ENCODE measurements around the gene PDP2.

The PDP2 gene

DNA sequence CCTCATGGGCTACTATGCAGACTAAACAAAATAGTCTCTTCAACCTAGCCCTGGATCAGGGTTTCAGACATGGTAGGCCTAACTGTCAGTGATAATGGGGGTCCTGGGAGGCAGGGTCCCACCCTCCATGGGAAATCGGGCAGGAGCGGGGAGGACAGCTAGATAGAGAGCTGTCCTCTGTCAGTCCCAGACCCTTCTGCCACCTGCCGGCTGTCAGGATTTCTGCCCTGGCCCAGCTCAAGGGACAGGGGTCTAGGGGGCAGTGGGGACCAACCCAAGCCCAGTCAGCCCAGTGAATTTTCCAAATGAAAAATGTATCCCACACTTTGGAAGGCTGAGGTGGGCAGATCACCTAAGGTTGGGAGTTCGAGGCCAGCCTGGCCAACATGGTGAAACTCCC, 30.8 kb upstream of the PDP2 start:
- no peak overlapping the region for H2AFZ ChIP-seq (ENCODE audit: low read depth, low read length)
- no peak for TF ChIP-seq EZH2 (IDR thresholded peaks at IDR 0.05; ENCODE audit: borderline replicate concordance, low read depth, low read length, severe bottlenecking)
- TF ChIP-seq, protein P1, sequence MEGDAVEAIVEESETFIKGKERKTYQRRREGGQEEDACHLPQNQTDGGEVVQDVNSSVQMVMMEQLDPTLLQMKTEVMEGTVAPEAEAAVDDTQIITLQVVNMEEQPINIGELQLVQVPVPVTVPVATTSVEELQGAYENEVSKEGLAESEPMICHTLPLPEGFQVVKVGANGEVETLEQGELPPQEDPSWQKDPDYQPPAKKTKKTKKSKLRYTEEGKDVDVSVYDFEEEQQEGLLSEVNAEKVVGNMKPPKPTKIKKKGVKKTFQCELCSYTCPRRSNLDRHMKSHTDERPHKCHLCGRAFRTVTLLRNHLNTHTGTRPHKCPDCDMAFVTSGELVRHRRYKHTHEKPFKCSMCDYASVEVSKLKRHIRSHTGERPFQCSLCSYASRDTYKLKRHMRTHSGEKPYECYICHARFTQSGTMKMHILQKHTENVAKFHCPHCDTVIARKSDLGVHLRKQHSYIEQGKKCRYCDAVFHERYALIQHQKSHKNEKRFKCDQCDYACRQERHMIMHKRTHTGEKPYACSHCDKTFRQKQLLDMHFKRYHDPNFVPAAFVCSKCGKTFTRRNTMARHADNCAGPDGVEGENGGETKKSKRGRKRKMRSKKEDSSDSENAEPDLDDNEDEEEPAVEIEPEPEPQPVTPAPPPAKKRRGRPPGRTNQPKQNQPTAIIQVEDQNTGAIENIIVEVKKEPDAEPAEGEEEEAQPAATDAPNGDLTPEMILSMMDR (IDR thresholded peaks at IDR 0.05; ENCODE audit: borderline replicate concordance, extremely low read depth, low read length, poor library complexity, severe bottlenecking), result no peak
- H3K9me3 ChIP-seq (ENCODE audit: insufficient read depth, low read length, severe bottlenecking), result no peaks in the 10 kb centered on the region
- no peak overlapping the region for H3K4me3 ChIP-seq (ENCODE audit: low read depth in 1 of 2, low read length in 2 of 2)
- H3K9ac ChIP-seq (ENCODE audit: low read depth, low read length), result no peak overlapping the region
- H3K79me2 ChIP-seq (ENCODE audit: insufficient read depth, low read length), result no peaks in the 10 kb centered on the region
- DNase-seq (no peak), ATAC-seq (ENCODE audit: insufficient read depth, low read depth) (no peak)
- no peak overlapping the region for H3K4me2 ChIP-seq (ENCODE audit: insufficient read depth, low read length)
- no peaks in the 10 kb centered on the region for H3K4me1 ChIP-seq (ENCODE audit: insufficient read depth, low read length)
- H3K27me3 ChIP-seq (ENCODE audit: insufficient read depth, low read length, poor library complexity), result no peaks in the 10 kb centered on the region
- no peak overlapping the region for H3K27ac ChIP-seq (ENCODE audit: low read length)
- H3K36me3 ChIP-seq (ENCODE audit: insufficient read depth, low read length), result no peaks in the 10 kb centered on the region
- no peaks in the 10 kb centered on the region; the same call in 1 of the 2 replicates for H4K20me1 ChIP-seq (ENCODE audit: insufficient read depth, low read length)

- H3K27me3 ChIP-seq (ENCODE audit: insufficient read depth, low read length, poor library complexity), result no peaks in the 10 kb centered on the region
Observed at GRCh38 chr16:66850115-66850815, 30.1 kb upstream of the PDP2 start.

GRCh38 chr16:66851166-66851964, 28.9 kb upstream of the PDP2 start:
- H3K9ac ChIP-seq (ENCODE audit: low read depth, low read length), result no peak overlapping the region
- H3K36me3 ChIP-seq (ENCODE audit: insufficient read depth, low read length), result no peaks in the 10 kb centered on the region
- no peaks in the 10 kb centered on the region for H3K9me3 ChIP-seq (ENCODE audit: insufficient read depth, low read length, severe bottlenecking)
- DNase-seq (no peak), ATAC-seq (ENCODE audit: insufficient read depth, low read depth) (no peak)
- TF ChIP-seq, protein P1 (IDR thresholded peaks at IDR 0.05; ENCODE audit: borderline replicate concordance, extremely low read depth, low read length, poor library complexity, severe bottlenecking), result no peak
- no peak for TF ChIP-seq EZH2 (IDR thresholded peaks at IDR 0.05; ENCODE audit: borderline replicate concordance, low read depth, low read length, severe bottlenecking)
- H3K79me2 ChIP-seq (ENCODE audit: insufficient read depth, low read length), result no peaks in the 10 kb centered on the region
- H3K27ac ChIP-seq (ENCODE audit: low read length), result no peak overlapping the region
- no peak overlapping the region for H3K4me3 ChIP-seq (ENCODE audit: low read depth in 1 of 2, low read length in 2 of 2)
- H3K4me1 ChIP-seq (ENCODE audit: insufficient read depth, low read length), result no peaks in the 10 kb centered on the region
- H3K4me2 ChIP-seq (ENCODE audit: insufficient read depth, low read length), result no peak overlapping the region
- no peak overlapping the region for H2AFZ ChIP-seq (ENCODE audit: low read depth, low read length)
- H3K27me3 ChIP-seq (ENCODE audit: insufficient read depth, low read length, poor library complexity), result no peaks in the 10 kb centered on the region
- H4K20me1 ChIP-seq (ENCODE audit: insufficient read depth, low read length), result no peaks in the 10 kb centered on the region; the same call in 1 of the 2 replicates

More at GRCh38 chr16:66850115-66850815, 30.1 kb upstream of the PDP2 start:
- no peaks in the 10 kb centered on the region for H3K36me3 ChIP-seq (ENCODE audit: insufficient read depth, low read length)
- H3K9ac ChIP-seq (ENCODE audit: low read depth, low read length), result no peak overlapping the region
- no peak overlapping the region for H3K4me3 ChIP-seq (ENCODE audit: low read depth in 1 of 2, low read length in 2 of 2)
- H3K27ac ChIP-seq (ENCODE audit: low read length), result no peak overlapping the region
- DNase-seq (no peak), ATAC-seq (ENCODE audit: insufficient read depth, low read depth) (no peak)
- no peak for TF ChIP-seq EZH2 (IDR thresholded peaks at IDR 0.05; ENCODE audit: borderline replicate concordance, low read depth, low read length, severe bottlenecking)
- TF ChIP-seq, protein P1 (IDR thresholded peaks at IDR 0.05; ENCODE audit: borderline replicate concordance, extremely low read depth, low read length, poor library complexity, severe bottlenecking), result no peak
- H2AFZ ChIP-seq (ENCODE audit: low read depth, low read length), result no peak overlapping the region
- no peaks in the 10 kb centered on the region for H3K79me2 ChIP-seq (ENCODE audit: insufficient read depth, low read length)
- no peaks in the 10 kb centered on the region for H3K9me3 ChIP-seq (ENCODE audit: insufficient read depth, low read length, severe bottlenecking)
- H3K4me1 ChIP-seq (ENCODE audit: insufficient read depth, low read length), result no peaks in the 10 kb centered on the region
- no peak overlapping the region for H3K4me2 ChIP-seq (ENCODE audit: insufficient read depth, low read length)
- H4K20me1 ChIP-seq (ENCODE audit: insufficient read depth, low read length), result no peaks in the 10 kb centered on the region; the same call in 1 of the 2 replicates
